Measurements from ENCODE around the gene CYTH1. TPM values are rescaled to one million over a fixed set of nuclear protein-coding genes. Genes with fewer than 3 reads are reported as not detected.

The CYTH1 gene
- total and polyA plus RNA-seq, 2 experiments from 2014 or later: 10.4 to 11.7 TPM

GRCh38 chr17:78731904-78732303, 50.2 kb downstream of the CYTH1 start:
- TF ChIP-seq EZH2phosphoT487 (IDR thresholded peaks at IDR 0.05; ENCODE audit: insufficient read depth, low read depth) (no peak), EZH2 (IDR thresholded peaks at IDR 0.05; ENCODE audit: insufficient read depth, poor library complexity, severe bottlenecking) (no peak)
- Histone ChIP-seq H3K27me3 (replicated peaks; ENCODE audit: insufficient read depth) (no peaks in the 10 kb centered on the region), H3K36me3 (ENCODE audit: low read depth) (no peaks in the 10 kb centered on the region), H3K79me2 (ENCODE audit: insufficient read depth) (peaks cover 96% of the 10 kb centered on the region), H3K27ac (no peak overlapping the region), H3K9ac (no peak overlapping the region), H3F3A (ENCODE audit: insufficient read depth) (peaks cover 9% of the 10 kb centered on the region), H3K4me1 (ENCODE audit: insufficient read depth) (peaks cover 18% of the 10 kb centered on the region), H3K4me2 (ENCODE audit: unreplicated experiment) (no peak overlapping the region), H2AFZ (no peak overlapping the region), H4K20me1 (ENCODE audit: insufficient read depth) (peaks cover 5% of the 10 kb centered on the region; the same call in 1 of the 2 replicates), H3K9me3 (ENCODE audit: low read depth) (no peaks in the 10 kb centered on the region), H3K9me2 (ENCODE audit: insufficient read depth) (no peaks in the 10 kb centered on the region), H3K4me3 (no peak overlapping the region)
- in situ Hi-C loops (cut with MboI): loop anchor here (10.0 kb wide), 1 partner anchor 63 kb away; no protein-coding TSS in a partner anchor
- DNase-seq: no peak
- WGBS, 2 experiments (ENCODE audit: low coverage in 1 of 2, low lambda C conversion rate in 2 of 2, missing lambda C conversion rate in 2 of 2): 81 to 86% methylated on average over 5 of the region's 5 CpGs

- Histone ChIP-seq H3K79me2 (ENCODE audit: insufficient read depth) (peaks cover 96% of the 10 kb centered on the region), H3K9ac (no peak overlapping the region), H4K20me1 (ENCODE audit: insufficient read depth) (peaks cover 12% of the 10 kb centered on the region; the same call in 1 of the 2 replicates)
Measured at GRCh38 chr17:78729641-78730040, 52.4 kb downstream of the CYTH1 start.

GRCh38 chr17:78728495-78728894, 53.6 kb downstream of the CYTH1 start:
- no peak for TF ChIP-seq EZH2phosphoT487 (IDR thresholded peaks at IDR 0.05; ENCODE audit: insufficient read depth, low read depth)
- no peak for TF ChIP-seq EZH2 (IDR thresholded peaks at IDR 0.05; ENCODE audit: insufficient read depth, poor library complexity, severe bottlenecking)
- H3K9me2 ChIP-seq (ENCODE audit: insufficient read depth): no peaks in the 10 kb centered on the region
- in situ Hi-C loops (cut with MboI): no loop called here
- no peak for DNase-seq
- H3K27ac ChIP-seq: no peak overlapping the region
- H3K36me3 ChIP-seq (ENCODE audit: low read depth): no peaks in the 10 kb centered on the region
- no peaks in the 10 kb centered on the region for H3K9me3 ChIP-seq (ENCODE audit: low read depth)
- H3F3A ChIP-seq (ENCODE audit: insufficient read depth): no peaks in the 10 kb centered on the region
- H3K79me2 ChIP-seq (ENCODE audit: insufficient read depth): peaks cover 96% of the 10 kb centered on the region
- no peak overlapping the region for H2AFZ ChIP-seq
- no peak overlapping the region for H3K4me3 ChIP-seq
- no peaks in the 10 kb centered on the region for H3K27me3 ChIP-seq (replicated peaks; ENCODE audit: insufficient read depth)
- H3K4me2 ChIP-seq (ENCODE audit: unreplicated experiment): no peak overlapping the region
- WGBS, 2 experiments (ENCODE audit: low coverage in 1 of 2, low lambda C conversion rate in 2 of 2, missing lambda C conversion rate in 2 of 2): 94 to 95% methylated on average over 7 of the region's 7 CpGs
- H4K20me1 ChIP-seq (ENCODE audit: insufficient read depth): peaks cover 13% of the 10 kb centered on the region; the same call in 1 of the 2 replicates
- H3K9ac ChIP-seq: no peak overlapping the region
- peaks cover 14% of the 10 kb centered on the region; the same call in 1 of the 2 replicates for H3K4me1 ChIP-seq (ENCODE audit: insufficient read depth)

More at GRCh38 chr17:78729641-78730040, 52.4 kb downstream of the CYTH1 start:
- no peak for TF ChIP-seq EZH2phosphoT487 (IDR thresholded peaks at IDR 0.05; ENCODE audit: insufficient read depth, low read depth)
- TF ChIP-seq EZH2 (IDR thresholded peaks at IDR 0.05; ENCODE audit: insufficient read depth, poor library complexity, severe bottlenecking): no peak
- Histone ChIP-seq H3K27me3 (replicated peaks; ENCODE audit: insufficient read depth) (no peaks in the 10 kb centered on the region), H3F3A (ENCODE audit: insufficient read depth) (no peaks in the 10 kb centered on the region), H3K4me3 (no peak overlapping the region), H3K9me3 (ENCODE audit: low read depth) (no peaks in the 10 kb centered on the region), H3K9me2 (ENCODE audit: insufficient read depth) (no peaks in the 10 kb centered on the region), H3K27ac (no peak overlapping the region), H3K4me2 (ENCODE audit: unreplicated experiment) (no peak overlapping the region), H2AFZ (no peak overlapping the region), H3K36me3 (ENCODE audit: low read depth) (no peaks in the 10 kb centered on the region), H3K4me1 (ENCODE audit: insufficient read depth) (peaks cover 2% of the 10 kb centered on the region; the same call in 1 of the 2 replicates)
- WGBS, 2 experiments (ENCODE audit: low coverage in 1 of 2, low lambda C conversion rate in 2 of 2, missing lambda C conversion rate in 2 of 2): 100% methylated on average over 1 of the region's 1 CpG
- no peak for DNase-seq
- in situ Hi-C loops (cut with MboI): loop anchor here (10.0 kb wide), 1 partner anchor 65 kb away; no protein-coding TSS in a partner anchor

- H2AFZ ChIP-seq: no peak overlapping the region
- no peaks in the 10 kb centered on the region for H3K27me3 ChIP-seq (replicated peaks; ENCODE audit: insufficient read depth)
- in situ Hi-C loops (cut with MboI): no loop called here
- H3K79me2 ChIP-seq (ENCODE audit: insufficient read depth): peaks cover 98% of the 10 kb centered on the region
- H3K36me3 ChIP-seq (ENCODE audit: low read depth): no peaks in the 10 kb centered on the region
- H3K27ac ChIP-seq: no peak overlapping the region
- H3K9me3 ChIP-seq (ENCODE audit: low read depth): no peaks in the 10 kb centered on the region
- no peak overlapping the region for H3K9ac ChIP-seq
- no peak overlapping the region for H3K4me2 ChIP-seq (ENCODE audit: unreplicated experiment)
- DNase-seq: no peak
- 85 to 88% methylated on average over 11 of the region's 11 CpGs for WGBS, 2 experiments (ENCODE audit: low coverage in 1 of 2, low lambda C conversion rate in 2 of 2, missing lambda C conversion rate in 2 of 2)
- H3K4me3 ChIP-seq: no peak overlapping the region
- no peak for TF ChIP-seq EZH2phosphoT487 (IDR thresholded peaks at IDR 0.05; ENCODE audit: insufficient read depth, low read depth)
- TF ChIP-seq EZH2 (IDR thresholded peaks at IDR 0.05; ENCODE audit: insufficient read depth, poor library complexity, severe bottlenecking): no peak
- peaks cover 18% of the 10 kb centered on the region; the same call in 1 of the 2 replicates for H3K4me1 ChIP-seq (ENCODE audit: insufficient read depth)
- H3F3A ChIP-seq (ENCODE audit: insufficient read depth): no peaks in the 10 kb centered on the region
- peaks cover 13% of the 10 kb centered on the region; the same call in 1 of the 2 replicates for H4K20me1 ChIP-seq (ENCODE audit: insufficient read depth)
- no peaks in the 10 kb centered on the region for H3K9me2 ChIP-seq (ENCODE audit: insufficient read depth)
Measured at GRCh38 chr17:78727476-78728229, 54.4 kb downstream of the CYTH1 start.

Measured in GM23248 (cell line).